H1 (cell line): ENCODE results near the gene UTP14C. TPM values are rescaled to one million over a fixed set of nuclear protein-coding genes. Genes with fewer than 3 reads are reported as not detected.

Experiments
- CTCF ChIA-PET: fragments of 300-600 bp; sonication (Branson Sonifier 250); formaldehyde crosslinking; loops from one replicate; lab custom pipeline; 2021; ENCODE audit not compliant: partially characterized antibody; lab: Charles Lee
- POLR2A ChIA-PET: fragments of 300-600 bp; sonication (Branson Sonifier 250); formaldehyde crosslinking; loops from one replicate; lab custom pipeline; 2021; ENCODE audit warnings: inconsistent platforms; ENCODE audit not compliant: partially characterized antibody; lab: Charles Lee
- DNase-seq, 2 experiments: peaks; one replicate each; pipeline versions ENCODE4 v3.0.0 to v3.0.0-alpha.2; 2010 to 2022; ENCODE audit warnings: low spot score in 2 of 2, low read depth in 1 of 2, mixed read lengths in 1 of 2
- FAIRE-seq: peaks from 2 replicates; lab custom pipeline; 2011; peaks lifted over from hg19 to GRCh38; lab: Jason Lieb, UNC
- H2AFZ ChIP-seq: 2 replicates; pipeline ENCODE4 v1.8.1; 2012; ENCODE audit warnings: low read length, inconsistent platforms
- H2AK5ac ChIP-seq: 2 replicates; pipeline ENCODE4 v1.6.1; 2013; ENCODE audit warnings: low read depth, low read length
- H2BK120ac ChIP-seq: replicated peaks from 2 replicates; pipeline ENCODE3; 2013; ENCODE audit warnings: low read depth, low read length, inconsistent platforms
- H2BK12ac ChIP-seq: 2 replicates; pipeline ENCODE4 v1.6.1; 2013; ENCODE audit warnings: low read depth, low read length
- H2BK15ac ChIP-seq: 2 replicates; pipeline ENCODE4 v1.6.1; 2013; ENCODE audit warnings: low read length
- H2BK20ac ChIP-seq: 2 replicates; pipeline ENCODE4 v1.6.1; 2013; ENCODE audit warnings: low read length
- H2BK5ac ChIP-seq: 2 replicates; pipeline ENCODE4 v1.6.1; 2013; ENCODE audit warnings: low read depth, low read length
- H3K14ac ChIP-seq: 2 replicates; pipeline ENCODE4 v1.6.1; 2013; ENCODE audit warnings: inconsistent platforms; ENCODE audit not compliant: insufficient read length
- H3K18ac ChIP-seq: 2 replicates; pipeline ENCODE4 v1.6.1; 2013; ENCODE audit warnings: low read length; ENCODE audit errors: extremely low read depth
- H3K23ac ChIP-seq: 2 replicates; pipeline ENCODE4 v1.6.1; 2013; ENCODE audit warnings: inconsistent platforms; ENCODE audit not compliant: insufficient read length
- H3K23me2 ChIP-seq: 2 replicates; pipeline ENCODE4 v1.6.1; 2013; ENCODE audit warnings: low read depth, low read length
- H3K27ac ChIP-seq: 2 replicates; pipeline ENCODE4 v1.6.1; 2011; ENCODE audit warnings: low read depth, low read length, inconsistent platforms
- H3K27me3 ChIP-seq, 4 experiments: replicated peaks in 1 of 4; 1 replicate in 1 of 4; 2 replicates in 3 of 4; pipeline versions ENCODE4 v1.6.1 to v1.8.1; 2011 to 2013; ENCODE audit warnings: low read length in 3 of 4, mild to moderate bottlenecking in 3 of 4, inconsistent platforms in 2 of 4, mixed read lengths in 2 of 4, moderate library complexity in 1 of 4; ENCODE audit not compliant: control insufficient read depth in 3 of 4, insufficient read depth in 3 of 4; ENCODE audit errors: extremely low read depth in 1 of 4
- H3K36me3 ChIP-seq, 4 experiments: 2 replicates each; pipeline versions ENCODE4 v1.6.1 to v1.8.1; 2011 to 2013; ENCODE audit warnings: mild to moderate bottlenecking in 4 of 4, low read length in 3 of 4, moderate library complexity in 2 of 4, control low read depth in 1 of 4, inconsistent platforms in 1 of 4; ENCODE audit not compliant: insufficient read depth in 4 of 4, control insufficient read depth in 2 of 4
- H3K4ac ChIP-seq: replicated peaks from 2 replicates; pipeline ENCODE3; 2013; ENCODE audit warnings: low read length, low read depth, mixed read lengths, inconsistent platforms; ENCODE audit not compliant: insufficient read length
- H3K4me1 ChIP-seq, 4 experiments: replicated peaks in 1 of 4; 1 replicate in 1 of 4; 2 replicates in 3 of 4; pipeline versions ENCODE4 v1.6.1 to v1.8.1; 2011 to 2013; ENCODE audit warnings: low read length in 3 of 4, inconsistent platforms in 2 of 4, mixed read lengths in 1 of 4; ENCODE audit not compliant: insufficient read depth in 4 of 4, control insufficient read depth in 3 of 4
- H3K4me2 ChIP-seq, 2 experiments: 2 replicates each; pipeline versions ENCODE4 v1.6.1 to v1.8.1; 2011 to 2013; ENCODE audit warnings: low read depth in 2 of 2, low read length in 2 of 2, control low read depth in 1 of 2, inconsistent platforms in 1 of 2, mild to moderate bottlenecking in 1 of 2; ENCODE audit not compliant: insufficient read depth in 1 of 2
- H3K4me3 ChIP-seq, 4 experiments: fragments of 200-600, 300-600 bp in 1 of 4; sonication (generic), shearing (Covaris generic), sonication (Bioruptor Twin) in 1 of 4; 2 replicates each; pipeline versions ENCODE4 v1.5.1 to v1.8.1; 2011 to 2016; ENCODE audit warnings: low read length in 4 of 4, low read depth in 3 of 4, control low read depth in 2 of 4, inconsistent platforms in 2 of 4, mild to moderate bottlenecking in 2 of 4, mixed read lengths in 1 of 4, moderate library complexity in 1 of 4; ENCODE audit not compliant: insufficient read depth in 2 of 4; ENCODE audit errors: extremely low read depth in 1 of 4
- H3K56ac ChIP-seq: replicated peaks from 2 replicates; pipeline ENCODE3; 2013; ENCODE audit warnings: low read depth, mild to moderate bottlenecking, mixed read lengths, low read length, inconsistent platforms; ENCODE audit not compliant: insufficient read length
- H3K79me1 ChIP-seq: 2 replicates; pipeline ENCODE4 v1.6.1; 2013; ENCODE audit warnings: low read depth, low read length, control low read depth
- H3K79me2 ChIP-seq, 2 experiments: 2 replicates each; pipeline versions ENCODE4 v1.6.1 to v1.8.1; 2012 to 2013; ENCODE audit warnings: low read length in 2 of 2, mild to moderate bottlenecking in 2 of 2, inconsistent platforms in 1 of 2; ENCODE audit not compliant: insufficient read depth in 2 of 2, control insufficient read depth in 1 of 2
- H3K9ac ChIP-seq, 4 experiments: replicated peaks in 1 of 4; 1 replicate in 1 of 4; 2 replicates in 3 of 4; pipeline versions ENCODE4 v1.6.1 to v1.8.1; 2011 to 2013; ENCODE audit warnings: low read depth in 3 of 4, low read length in 3 of 4, control low read depth in 2 of 4, mild to moderate bottlenecking in 2 of 4, moderate library complexity in 2 of 4, inconsistent platforms in 1 of 4; ENCODE audit errors: extremely low read depth in 1 of 4
- H3K9me3 ChIP-seq, 2 experiments: 2 replicates each; pipeline versions ENCODE4 v1.6.1 to v1.8.1; 2012 to 2013; ENCODE audit warnings: mild to moderate bottlenecking in 2 of 2, moderate library complexity in 2 of 2, control low read depth in 1 of 2, inconsistent platforms in 1 of 2, low read depth in 1 of 2, low read length in 1 of 2, mixed read lengths in 1 of 2; ENCODE audit not compliant: insufficient read depth in 2 of 2
- H4K20me1 ChIP-seq, 2 experiments: replicated peaks in 1 of 2; 2 replicates each; pipeline versions ENCODE3 to v1.8.1; 2011 to 2013; ENCODE audit warnings: inconsistent platforms in 2 of 2, low read length in 2 of 2, mild to moderate bottlenecking in 1 of 2; ENCODE audit not compliant: insufficient read depth in 2 of 2, control insufficient read depth in 1 of 2
- H4K5ac ChIP-seq: 2 replicates; pipeline ENCODE4 v1.6.1; 2013; ENCODE audit warnings: low read length, low read depth, mixed read lengths, inconsistent platforms; ENCODE audit not compliant: insufficient read length
- H4K8ac ChIP-seq: 2 replicates; pipeline ENCODE4 v1.8.0; 2013; ENCODE audit warnings: mild to moderate bottlenecking, moderate library complexity, low read length, inconsistent platforms; ENCODE audit not compliant: insufficient read depth; ENCODE audit errors: extremely low read depth
- H4K91ac ChIP-seq: replicated peaks from 2 replicates; pipeline ENCODE3; 2013; ENCODE audit warnings: low read length, mixed read lengths, inconsistent platforms; ENCODE audit not compliant: insufficient read length
- BRCA1 ChIP-seq: IDR thresholded peaks from 2 replicates; pipeline ENCODE4 v1.6.1; 2012; ENCODE audit warnings: low read depth, low read length, improper control_type of control experiment
- CBX8 ChIP-seq: fragments of 300-800, 300-1000 bp; sonication (generic); IDR thresholded peaks from 2 replicates; pipeline ENCODE4 v1.7.1; 2016; ENCODE audit warnings: low read depth, low read length, borderline replicate concordance
- E2F6 ChIP-seq: IDR thresholded peaks from 2 replicates; pipeline ENCODE4 v1.6.1; 2012; ENCODE audit warnings: inconsistent platforms
- GTF2F1 ChIP-seq: IDR thresholded peaks from 2 replicates; pipeline ENCODE4 v1.6.1; 2012; ENCODE audit warnings: low read depth, low read length, improper control_type of control experiment, borderline replicate concordance
- NRF1 ChIP-seq: IDR thresholded peaks from 2 replicates; pipeline ENCODE4 v1.6.1; 2011; ENCODE audit warnings: mild to moderate bottlenecking, low read depth, low read length, improper control_type of control experiment
- RAD21 ChIP-seq, 2 experiments: IDR thresholded peaks in 1 of 2; conservative IDR thresholded peaks in 1 of 2; 2 replicates each; pipeline ENCODE4 v1.6.1; 2011; ENCODE audit warnings: low read depth in 2 of 2, low read length in 2 of 2, improper control_type of control experiment in 1 of 2, inconsistent platforms in 1 of 2, mild to moderate bottlenecking in 1 of 2, moderate library complexity in 1 of 2
- RNF2 ChIP-seq: fragments of 200-900, 300-1000 bp; sonication (generic); IDR thresholded peaks from 2 replicates; pipeline ENCODE4 v1.7.1; 2016; ENCODE audit warnings: borderline replicate concordance, low read depth, mild to moderate bottlenecking, antibody characterized with exemption, low read length; ENCODE audit not compliant: poor library complexity, severe bottlenecking; ENCODE audit errors: missing control alignments
- SAP30 ChIP-seq: fragments of 300-600 bp; sonication (generic); IDR thresholded peaks from 2 replicates; pipeline ENCODE4 v1.7.1; 2012; ENCODE audit warnings: low read length, moderate library complexity, mild to moderate bottlenecking, inconsistent platforms; ENCODE audit not compliant: insufficient read depth, insufficient replicate concordance
- SP4 ChIP-seq: IDR thresholded peaks from 2 replicates; pipeline ENCODE4 v1.6.1; 2012; ENCODE audit warnings: low read length, inconsistent platforms
- WGBS, 2 experiments: shearing (Covaris generic) in 1 of 2; methylation state at CpG; one replicate each; pipeline versions ENCODE4 v1.1.6 to v1.1.7; 2013 to 2015; ENCODE audit warnings: low lambda C conversion rate in 2 of 2, mixed read lengths in 2 of 2, inconsistent platforms in 1 of 2, low coverage in 1 of 2, missing lambda C conversion rate in 1 of 2; ENCODE audit not compliant: insufficient replicate concordance in 2 of 2, insufficient coverage in 1 of 2, insufficient read length in 1 of 2; ENCODE audit errors: extremely low coverage in 1 of 2, missing lambda C conversion rate in 1 of 2; 5-methylcytosine and 5-hydroxymethylcytosine counted together
- polyA plus RNA-seq, 7 experiments: library from polyadenylated mRNA; depleted of rRNA in 3 of 7; stranded (reverse) in 5 of 7; unstranded in 2 of 7; fragments of >200 nt in 5 of 7; fragments of 200-250 nt in 2 of 7; gene quantifications; 1 replicate in 5 of 7; 2 replicates in 1 of 7; 4 replicates in 1 of 7; pipeline versions ENCODE4 v1.2.1 to v1.2.3, GENCODE V29; 2011 to 2013; ENCODE audit warnings: missing spikeins in 2 of 7, mixed read lengths in 2 of 7
- total RNA-seq: library from RNA; stranded (reverse); fragmentation: NEBNext Ultra II Directional; extraction: Animal tissue kit (Norgen Biotek cat#: 25700); gene quantifications from 2 replicates; pipeline ENCODE4 v1.2.1, GENCODE V29; 2021
- TF ChIP-seq, protein P1 (sequence below): IDR thresholded peaks from 2 replicates; pipeline ENCODE4 v1.6.1; 2011; ENCODE audit warnings: low read depth, mild to moderate bottlenecking, low read length; ENCODE audit not compliant: insufficient read depth

UTP14C gene
- total and polyA plus RNA-seq, 2 of the 8 experiments (the other 6 are each of a cell fraction or from before 2014, with no cell fraction given), result 6.8 to 22.7 TPM

- CTCF ChIA-PET, result interaction anchor here (0.6 to 6.7 kb wide), 19 partner anchors 9 to 448 kb away, joined by 3 to 107 read pairs (median 4); partner anchors contain the start of genes ALG11 and NEK5
- H3K27ac ChIP-seq, result no peak overlapping the region
- H3K14ac ChIP-seq, result no peak overlapping the region
- no peak overlapping the region for H2BK5ac ChIP-seq
- H3K18ac ChIP-seq, result no peak overlapping the region
- no peak overlapping the region for H2BK20ac ChIP-seq
- no peak overlapping the region for H3K9ac ChIP-seq
- H3K27me3 ChIP-seq, result no peaks in the 10 kb centered on the region; a peak in 2 of 7 replicates
- no peak overlapping the region for H2AFZ ChIP-seq
- no peaks in the 10 kb centered on the region for H3K9me3 ChIP-seq
- H2BK12ac ChIP-seq, result no peak overlapping the region
- no peak overlapping the region; the same call in 1 of the 2 replicates for H4K8ac ChIP-seq
- H2BK15ac ChIP-seq, result no peak overlapping the region
- DNase-seq (no peak), FAIRE-seq (no peak)
- no peaks in the 10 kb centered on the region for H3K79me2 ChIP-seq
- H3K23ac ChIP-seq, result no peak overlapping the region
- peaks cover 0 to 3% of the 10 kb centered on the region in 2 experiments for H4K20me1 ChIP-seq
- no peak overlapping the region for H3K4me3 ChIP-seq
- peaks cover 0 to 14% (median 8%) of the 10 kb centered on the region in 4 experiments; a peak in 4 of 7 replicates for H3K4me1 ChIP-seq
- H3K4ac ChIP-seq, result no peak overlapping the region
- no peak overlapping the region for H2BK120ac ChIP-seq
- H3K4me2 ChIP-seq, result no peak overlapping the region
- H3K36me3 ChIP-seq, result no peaks in the 10 kb centered on the region
- no peak overlapping the region for H4K5ac ChIP-seq
- H4K91ac ChIP-seq, result no peak overlapping the region
- peaks cover 4% of the 10 kb centered on the region for H3K79me1 ChIP-seq
- peaks cover 2% of the 10 kb centered on the region; the same call in 1 of the 2 replicates for H3K23me2 ChIP-seq
- no peak overlapping the region for H2AK5ac ChIP-seq
- POLR2A ChIA-PET, result interaction anchor here (0.6 to 2.3 kb wide), 4 partner anchors 9 to 114 kb away, joined by 3 to 8 read pairs (median 3); partner anchors contain the start of gene ALG11
- 89% methylated on average over 4 of the region's 4 CpGs; no CpG with 5 or more reads in 1 of the 2 experiments for WGBS, 2 experiments
- no peak overlapping the region for H3K56ac ChIP-seq
- TF ChIP-seq CBX8, result no peak
- no peak for TF ChIP-seq NRF1
- no peak for TF ChIP-seq E2F6
- no peak for TF ChIP-seq SAP30
- TF ChIP-seq, protein P1, sequence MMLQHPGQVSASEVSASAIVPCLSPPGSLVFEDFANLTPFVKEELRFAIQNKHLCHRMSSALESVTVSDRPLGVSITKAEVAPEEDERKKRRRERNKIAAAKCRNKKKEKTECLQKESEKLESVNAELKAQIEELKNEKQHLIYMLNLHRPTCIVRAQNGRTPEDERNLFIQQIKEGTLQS, result no peak
- no peak for TF ChIP-seq SP4
- TF ChIP-seq BRCA1, result no peak
- TF ChIP-seq RAD21 (IDR thresholded peaks at IDR 0.05 in 1 of 2, conservative IDR thresholded peaks at IDR 0.05 in 1 of 2; ENCODE audit: low read depth in 2 of 2, low read length in 2 of 2), result peak; percentile 40 to 50
- TF ChIP-seq RNF2, result no peak
- no peak for TF ChIP-seq GTF2F1
Observed at GRCh38 chr13:52003541-52003940, 20.9 kb upstream of the UTP14C start.
